ENCODE measurements around the gene PCMT1.
"Not testable (repeated sequence)": the region's sequence is repeated elsewhere in the genome, so short reads cannot be mapped to it uniquely, and the experiment has no call there.

PCMT1 gene

DNA sequence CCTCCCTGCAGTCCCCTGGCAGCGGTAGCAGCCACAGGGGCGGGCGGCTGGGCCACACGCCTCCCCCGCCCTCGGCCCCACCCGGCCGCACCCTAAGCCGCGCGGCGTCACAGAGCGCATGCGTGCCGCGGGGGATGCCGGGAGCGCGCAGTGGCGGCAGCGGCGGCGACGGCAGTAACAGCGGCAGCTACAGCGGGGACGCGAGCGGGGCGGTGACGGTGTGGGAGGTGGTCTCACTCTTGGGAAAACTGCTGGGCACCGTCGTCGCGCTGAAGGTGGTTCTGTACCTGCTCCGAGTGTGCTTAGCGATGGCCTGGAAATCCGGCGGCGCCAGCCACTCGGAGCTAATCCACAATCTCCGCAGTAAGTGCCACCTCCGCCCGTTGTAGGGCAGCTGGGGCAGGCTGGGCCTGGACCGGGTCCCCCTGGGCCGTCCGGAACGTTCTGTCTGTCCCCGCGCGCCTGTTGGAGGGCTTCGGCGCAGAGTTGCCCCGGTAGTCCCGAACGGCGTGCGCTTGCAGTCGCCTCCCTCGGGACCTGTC, at the start of gene PCMT1:
PCMT1 (plus strand) TSS at position 148 of the 542 bp plus-strand sequence; CDS start at position 309, 161 bp downstream.
- peak; percentile 91 for DNase-seq

DNA sequence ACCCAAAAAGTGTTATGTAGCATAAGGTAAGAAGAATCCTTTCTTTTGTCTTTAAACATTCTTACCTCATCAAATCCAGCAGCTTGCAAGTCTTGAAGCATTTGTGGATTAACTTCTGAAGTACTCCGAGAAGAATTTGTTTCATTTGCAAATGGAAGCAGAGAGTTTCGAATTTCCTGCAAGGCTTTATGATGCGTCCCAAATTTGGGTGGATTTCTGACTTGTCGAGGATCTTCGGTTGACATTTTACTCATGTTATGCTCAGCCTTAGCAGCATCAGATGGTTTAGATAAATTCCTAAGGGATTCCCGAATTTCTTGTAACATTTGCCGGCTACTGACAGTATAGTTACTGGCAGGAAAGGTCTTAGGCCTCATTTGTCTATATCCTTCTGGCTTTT, 47.8 kb upstream of the PCMT1 start:
- DNase-seq = no peak

DNA sequence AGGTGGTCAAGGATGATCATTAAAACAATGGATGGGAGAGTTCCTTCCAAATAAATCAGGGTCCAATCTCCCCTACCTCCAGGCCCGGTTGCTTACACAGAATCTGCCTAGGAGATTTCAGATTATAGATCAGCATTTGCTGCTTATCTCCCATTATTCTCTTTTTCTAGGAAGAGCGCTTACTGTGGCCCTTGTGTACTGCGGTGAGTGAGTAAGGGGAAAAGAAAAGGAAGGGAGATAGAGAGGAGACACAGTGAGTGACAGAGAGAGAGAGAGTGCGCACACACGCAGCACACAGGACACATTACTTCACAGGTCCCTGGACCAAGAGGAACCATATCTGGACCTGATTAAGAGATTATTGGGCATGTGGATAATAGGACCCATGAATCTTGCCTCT, 37.8 kb upstream of the PCMT1 start:
- DNase-seq = no peak

DNA sequence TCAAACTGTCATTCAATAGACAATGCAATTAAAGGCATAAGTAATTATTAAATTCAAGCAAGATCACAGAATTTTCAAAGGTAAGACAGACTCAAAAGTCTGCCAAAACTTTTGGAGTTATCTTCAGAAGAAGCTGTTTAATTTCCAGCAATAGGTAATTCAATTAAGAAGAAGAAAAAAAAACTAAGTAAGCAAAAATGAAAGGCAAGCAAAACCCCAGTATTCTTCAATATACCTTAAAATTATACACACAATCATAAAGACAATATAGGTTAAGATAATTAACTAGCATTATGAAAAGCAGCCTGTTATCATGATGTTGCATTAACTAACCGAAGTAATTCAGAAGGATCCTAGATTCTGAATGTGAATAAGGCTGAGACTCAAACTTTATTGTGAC, 35.1 kb upstream of the PCMT1 start:
- no peak for DNase-seq

DNA sequence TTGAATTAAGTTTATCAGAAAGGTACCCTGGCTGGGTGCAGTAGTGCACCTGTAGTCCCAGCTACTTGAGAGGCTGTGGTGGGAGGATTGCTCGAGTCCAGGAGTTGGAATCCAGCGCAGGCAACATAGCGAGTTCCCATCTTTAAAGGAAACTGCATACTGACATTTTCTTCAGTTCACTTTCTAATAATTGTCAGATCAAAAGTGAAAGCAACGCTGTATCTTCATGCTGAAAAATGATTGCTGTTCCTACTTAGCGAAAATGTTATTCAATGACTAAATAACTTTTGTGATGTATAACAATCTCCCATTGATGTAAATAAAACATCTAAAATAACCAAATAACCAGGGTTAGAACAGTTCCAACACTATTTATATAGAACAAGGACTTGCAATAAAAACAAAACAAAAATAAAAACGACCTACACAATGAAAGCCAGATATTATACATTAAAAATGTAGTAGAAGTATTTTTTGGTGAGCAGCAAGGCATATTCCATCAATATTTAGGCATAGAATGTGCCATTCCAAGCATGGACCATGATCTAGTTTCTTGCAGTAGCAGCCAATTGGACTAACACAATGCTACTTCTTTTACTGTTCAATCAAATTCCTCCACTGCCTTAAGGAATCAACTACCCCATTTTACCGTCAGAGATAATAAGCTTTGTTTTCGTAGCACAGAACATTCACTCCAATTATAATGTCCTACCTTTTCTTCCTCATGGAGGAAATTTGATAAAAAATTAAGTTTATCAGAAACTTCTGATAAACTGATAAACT, 33.2 kb upstream of the PCMT1 start:
- DNase-seq = no peak

DNA sequence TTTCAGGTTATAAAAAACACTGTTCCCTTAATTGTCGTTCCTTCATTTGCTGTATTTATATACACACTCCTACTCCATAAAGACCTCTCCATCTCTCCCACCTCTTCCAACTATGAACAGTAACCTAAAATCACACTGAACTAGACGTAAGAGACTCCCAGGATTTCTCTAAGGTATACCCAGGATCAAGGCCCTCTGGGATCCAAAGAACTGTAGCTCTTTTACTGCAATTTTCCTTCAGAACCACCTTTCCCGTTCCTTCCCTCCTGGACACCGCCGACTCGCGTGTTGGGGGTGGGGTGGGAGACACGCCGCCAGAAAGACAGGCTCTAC, 32.3 kb upstream of the PCMT1 start:
- no peak for DNase-seq

DNA sequence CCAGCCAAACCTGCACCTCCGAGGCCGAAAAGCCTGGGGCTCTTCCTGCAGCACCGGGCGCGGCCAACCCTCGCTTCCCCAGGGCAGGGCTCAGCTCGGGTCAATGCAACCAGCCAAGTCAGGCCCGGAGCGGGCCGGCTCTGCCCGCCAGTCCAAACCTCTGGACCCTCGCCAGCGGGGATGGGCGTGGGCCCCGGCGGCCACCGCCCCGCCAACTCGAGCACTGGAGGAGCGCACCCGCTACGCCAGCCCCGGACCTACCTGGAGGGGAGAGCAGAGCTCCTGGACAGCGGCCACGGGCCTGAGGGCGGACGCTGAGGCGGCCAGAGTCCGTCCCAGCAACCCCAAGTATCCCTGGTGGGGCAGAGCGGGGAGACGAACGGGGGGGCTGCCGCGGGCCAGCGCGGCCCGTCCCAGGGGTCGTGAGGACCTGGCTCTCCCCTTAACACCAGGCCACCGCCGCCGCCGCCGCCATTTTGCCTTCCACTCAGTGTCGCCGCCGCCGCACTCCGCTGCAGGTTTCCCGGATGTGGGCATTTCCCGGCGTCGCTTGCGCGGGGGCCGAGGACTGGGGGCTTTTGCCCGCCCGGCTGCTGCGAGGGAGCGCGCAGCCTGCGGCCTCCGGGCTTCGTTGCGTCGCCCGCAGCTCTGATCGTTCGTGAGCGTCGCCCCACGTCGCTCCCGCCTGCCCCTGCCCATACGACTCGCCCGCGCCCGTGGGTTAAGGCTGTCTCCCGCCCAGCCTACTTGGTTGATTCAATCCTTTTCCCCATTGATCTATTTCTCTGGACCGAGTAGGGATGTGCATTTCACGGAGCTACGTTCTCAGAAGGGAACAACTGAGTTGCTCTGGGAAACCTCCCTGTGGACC, 31.7 kb upstream of the PCMT1 start, which contains the start of gene LATS1:
LATS1 (minus strand) TSS at position 514 of the 871 bp plus-strand sequence. CDS start 15,975 bp downstream, outside the sequence.
- DNase-seq = peak; percentile 96

DNA sequence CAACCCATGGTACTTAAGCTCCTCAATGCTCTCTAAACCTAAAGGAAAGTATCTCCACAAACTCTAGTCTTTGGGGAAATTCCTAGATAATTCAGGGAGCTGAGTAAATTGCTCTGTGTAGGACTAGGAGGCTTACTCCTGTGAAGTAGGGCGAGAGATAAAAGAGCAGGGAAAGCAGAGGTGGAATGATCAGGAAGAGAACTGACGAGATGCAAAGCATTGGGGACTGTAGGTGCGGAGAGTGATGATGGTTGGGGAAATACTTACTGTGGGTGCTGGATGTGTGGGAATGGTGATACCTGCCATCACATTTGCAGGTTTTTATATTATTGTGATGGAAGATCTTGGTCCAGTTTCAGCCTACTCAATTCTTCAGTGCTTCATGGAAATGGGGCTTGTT, 30.0 kb upstream of the PCMT1 start:
- no peak for DNase-seq

DNA sequence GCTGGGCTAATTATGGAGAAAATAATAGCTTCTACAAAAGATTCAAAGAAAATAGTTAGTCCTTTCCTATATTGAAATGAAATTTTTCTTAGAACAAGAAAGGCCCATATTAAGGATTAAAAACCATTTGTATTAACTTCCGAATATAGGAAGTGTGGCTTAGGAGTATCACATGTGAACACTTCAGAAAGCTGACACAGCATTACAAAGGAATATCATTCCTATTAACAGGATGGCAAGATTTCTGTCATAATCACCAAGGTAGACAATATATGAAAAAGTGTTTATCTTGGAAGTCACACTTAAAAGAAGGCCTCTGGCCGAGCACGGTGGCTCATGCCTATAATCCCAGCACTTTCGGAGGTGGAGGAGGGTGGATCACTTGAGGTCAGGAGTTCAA, 26.3 kb upstream of the PCMT1 start:
- no peak for DNase-seq

DNA sequence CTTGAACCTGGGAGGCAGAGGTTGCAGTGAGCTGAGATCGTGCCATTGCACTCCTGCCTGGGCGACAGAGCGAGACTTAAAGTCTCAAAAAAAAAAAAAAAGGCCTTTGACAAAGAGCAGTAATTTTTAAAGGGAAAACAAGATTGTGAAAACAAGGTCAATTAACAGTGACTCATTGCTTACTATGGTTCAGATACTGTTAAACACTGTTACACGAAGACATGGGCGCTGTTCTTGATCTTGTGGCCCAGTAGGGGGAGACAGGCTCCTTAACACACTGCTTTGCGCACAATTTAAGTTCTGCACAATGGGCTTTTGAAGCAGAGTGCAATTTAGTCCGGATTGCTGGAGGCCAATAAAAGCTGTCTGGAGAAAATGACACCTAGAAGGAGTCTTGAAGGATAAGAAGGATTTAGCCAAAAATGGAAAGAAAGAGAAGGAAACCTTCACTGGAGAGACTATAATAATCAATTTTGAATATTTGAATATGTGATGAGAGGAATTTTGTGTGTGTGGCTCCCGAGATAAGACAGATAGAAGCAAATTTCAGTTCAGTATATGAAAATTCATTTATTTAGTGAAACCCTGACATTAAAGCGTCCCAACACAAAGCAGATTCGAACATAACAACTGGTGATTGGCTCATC, 25.6 kb upstream of the PCMT1 start:
- peak; percentile 46 for DNase-seq

DNA sequence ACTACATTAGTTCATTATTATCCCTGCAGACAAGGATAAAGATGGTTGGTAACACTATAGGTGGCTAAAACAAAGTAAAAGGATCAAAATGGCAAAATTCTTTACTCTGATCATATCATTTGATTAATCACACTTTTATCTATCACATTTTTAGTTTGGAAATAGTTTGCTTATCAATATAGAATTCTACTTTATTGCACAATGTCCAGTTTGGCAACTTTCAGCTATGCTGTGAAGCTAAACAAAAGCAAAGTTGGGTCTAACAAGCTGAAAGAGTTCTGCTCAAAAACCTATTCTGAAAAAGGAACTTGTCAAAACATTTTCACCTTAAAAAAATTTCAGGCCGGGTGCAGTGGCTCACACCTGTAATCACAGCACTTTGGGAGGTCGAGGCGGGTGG, 23.8 kb upstream of the PCMT1 start:
- no peak for DNase-seq

DNA sequence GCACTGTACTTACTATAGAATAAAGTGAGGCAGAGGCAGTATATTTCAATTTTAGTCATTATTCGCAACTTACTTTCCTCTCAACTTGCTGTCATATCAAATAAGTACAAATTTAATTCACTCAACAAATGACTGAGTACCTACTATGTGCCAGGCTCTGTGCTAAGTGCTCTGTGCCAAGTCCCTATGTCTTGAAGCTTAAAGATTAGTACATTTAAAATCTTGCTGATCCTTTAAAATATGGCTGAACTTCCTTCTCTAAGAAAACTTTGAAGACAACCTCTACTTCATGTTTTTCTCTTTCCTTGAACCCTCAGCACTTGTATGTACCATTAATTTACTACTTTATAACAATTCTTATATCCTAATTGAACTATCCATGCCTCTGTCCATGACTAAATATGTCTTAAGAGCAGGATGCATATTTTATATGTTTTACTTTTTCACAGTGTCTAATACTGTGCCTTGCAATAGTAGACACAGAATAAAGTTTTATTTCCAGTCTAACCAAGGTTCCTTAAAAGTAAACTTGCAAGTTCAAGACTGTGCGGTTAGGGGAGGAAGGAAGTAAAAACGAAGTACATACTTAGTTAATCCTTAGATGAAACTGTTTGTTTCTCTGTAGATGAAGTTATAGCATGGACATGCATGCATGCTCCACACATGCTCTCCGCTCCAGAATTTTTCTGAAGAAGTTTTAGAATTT, 21.6 kb upstream of the PCMT1 start:
- no peak for DNase-seq

DNA sequence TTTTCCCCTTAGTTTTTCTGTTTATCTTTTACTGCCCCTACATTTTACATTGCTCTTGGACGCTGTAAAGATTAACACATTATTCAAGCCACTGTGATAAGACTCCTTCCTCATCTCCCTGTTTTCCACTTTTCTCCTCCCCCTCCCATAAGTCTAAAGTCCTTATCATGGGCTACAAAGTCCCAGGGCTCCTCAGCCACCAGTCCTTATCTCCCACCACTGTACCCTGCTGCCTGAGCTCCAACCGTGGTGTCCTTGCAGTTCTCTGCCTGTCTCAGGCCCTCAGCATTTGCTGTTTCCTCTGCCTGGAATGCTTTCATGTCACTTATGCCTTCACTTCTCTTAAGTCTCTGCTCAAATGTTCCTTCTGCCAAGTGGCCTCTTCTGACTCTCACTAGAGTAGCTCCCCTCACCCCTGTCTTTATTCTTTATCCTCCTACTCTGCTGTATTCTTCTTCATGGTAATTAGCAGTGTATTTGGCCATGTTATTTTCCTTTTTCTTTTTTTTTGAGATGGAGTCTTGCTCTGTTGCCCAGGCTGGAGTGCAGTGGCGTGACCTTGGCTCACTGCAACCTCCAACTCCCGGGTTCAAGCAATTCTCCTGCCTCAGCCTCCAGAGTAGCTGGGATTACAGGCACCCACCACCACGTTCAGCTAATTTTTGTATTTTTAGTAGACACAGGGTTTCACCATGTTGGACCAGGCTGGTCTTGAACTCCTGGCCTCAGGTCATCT, 20.9 kb upstream of the PCMT1 start:
- DNase-seq = no peak

DNA sequence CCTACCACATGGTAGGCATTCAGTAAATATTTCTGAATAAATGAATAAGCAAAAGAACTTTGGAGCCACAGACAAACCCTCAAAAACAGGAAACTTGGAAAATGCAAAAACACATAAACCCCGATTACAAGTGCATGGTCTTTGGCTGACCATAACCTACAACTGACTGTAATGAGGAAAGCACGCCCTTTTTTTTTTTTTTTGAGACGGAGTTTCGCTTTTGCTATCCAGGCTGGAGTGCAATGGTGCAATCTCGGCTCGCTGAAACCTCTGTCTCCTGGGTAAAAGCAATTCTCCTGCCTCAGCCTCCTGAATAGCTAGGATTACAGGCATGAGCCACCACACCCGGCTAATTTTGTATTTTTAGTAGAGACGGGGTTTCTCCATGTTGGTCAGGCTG, 19.7 kb upstream of the PCMT1 start:
- DNase-seq = no peak

DNA sequence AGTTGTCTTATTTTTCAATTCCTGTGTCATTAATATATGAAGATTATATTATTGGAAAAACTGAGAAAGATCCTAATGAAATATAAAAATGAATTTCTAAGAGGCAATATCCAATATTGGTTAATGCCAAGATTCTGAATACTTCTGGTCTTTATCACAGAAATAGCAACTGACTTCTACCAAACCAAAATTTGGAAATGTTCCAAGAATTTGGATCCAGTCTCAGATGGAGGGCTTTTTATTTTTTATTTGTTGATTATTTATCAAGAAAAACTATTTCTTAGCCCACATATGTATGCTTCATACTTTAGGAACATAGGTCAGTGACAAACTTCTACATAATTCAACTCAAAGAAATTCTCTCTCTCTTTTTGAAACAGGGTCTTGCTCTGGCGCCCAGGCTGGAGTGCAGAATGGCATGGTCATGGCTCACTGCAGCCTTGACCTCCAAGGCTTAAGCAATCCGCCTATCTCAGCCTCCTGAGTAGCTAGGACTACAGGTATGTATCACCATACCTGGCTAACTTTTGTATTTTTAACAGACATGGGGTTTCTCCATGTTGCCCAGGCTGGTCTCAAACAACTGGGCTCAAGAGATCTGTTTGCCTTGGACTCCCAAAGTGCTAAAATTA, 16.3 kb upstream of the PCMT1 start:
- no peak for DNase-seq

DNA sequence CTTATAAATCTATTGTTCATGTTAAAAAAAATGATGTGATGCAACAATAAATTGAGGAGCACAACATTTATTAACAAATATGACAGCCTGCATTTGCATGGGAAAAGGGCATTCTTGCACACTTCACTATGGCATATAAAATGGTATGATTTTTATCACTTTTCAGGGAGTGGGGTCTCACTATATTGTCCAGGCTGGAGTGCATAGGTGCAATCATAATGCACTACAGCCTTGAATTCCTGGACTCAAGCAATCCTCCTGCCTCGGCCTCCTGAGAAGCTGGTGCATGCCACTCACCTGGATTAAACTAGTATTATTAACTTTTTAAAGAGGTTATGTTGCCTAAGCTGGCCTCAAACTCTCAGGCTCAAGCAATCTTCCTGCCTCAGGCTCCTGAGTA, 14.6 kb upstream of the PCMT1 start:
- DNase-seq = no peak

DNA sequence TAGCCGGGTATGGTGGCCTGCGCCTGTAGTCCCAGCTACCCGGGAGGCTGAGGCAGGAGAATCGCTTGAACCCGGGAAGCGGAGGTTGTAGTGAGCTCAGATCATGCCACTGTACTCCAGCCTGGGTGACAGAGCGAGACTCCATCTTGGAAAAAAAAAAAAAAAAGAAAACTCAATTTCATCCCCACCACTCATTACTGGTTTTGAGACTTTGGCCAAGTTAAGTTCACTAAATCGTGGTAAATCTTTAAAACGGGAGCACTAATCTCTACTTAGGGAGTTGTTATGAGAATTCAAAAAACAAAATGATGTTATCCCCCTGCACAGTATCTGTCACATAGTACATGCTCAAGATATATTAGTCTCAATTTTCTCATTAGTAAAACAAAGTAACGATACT, 4.3 kb upstream of the PCMT1 start:
- DNase-seq = not testable (repeated sequence)

DNA sequence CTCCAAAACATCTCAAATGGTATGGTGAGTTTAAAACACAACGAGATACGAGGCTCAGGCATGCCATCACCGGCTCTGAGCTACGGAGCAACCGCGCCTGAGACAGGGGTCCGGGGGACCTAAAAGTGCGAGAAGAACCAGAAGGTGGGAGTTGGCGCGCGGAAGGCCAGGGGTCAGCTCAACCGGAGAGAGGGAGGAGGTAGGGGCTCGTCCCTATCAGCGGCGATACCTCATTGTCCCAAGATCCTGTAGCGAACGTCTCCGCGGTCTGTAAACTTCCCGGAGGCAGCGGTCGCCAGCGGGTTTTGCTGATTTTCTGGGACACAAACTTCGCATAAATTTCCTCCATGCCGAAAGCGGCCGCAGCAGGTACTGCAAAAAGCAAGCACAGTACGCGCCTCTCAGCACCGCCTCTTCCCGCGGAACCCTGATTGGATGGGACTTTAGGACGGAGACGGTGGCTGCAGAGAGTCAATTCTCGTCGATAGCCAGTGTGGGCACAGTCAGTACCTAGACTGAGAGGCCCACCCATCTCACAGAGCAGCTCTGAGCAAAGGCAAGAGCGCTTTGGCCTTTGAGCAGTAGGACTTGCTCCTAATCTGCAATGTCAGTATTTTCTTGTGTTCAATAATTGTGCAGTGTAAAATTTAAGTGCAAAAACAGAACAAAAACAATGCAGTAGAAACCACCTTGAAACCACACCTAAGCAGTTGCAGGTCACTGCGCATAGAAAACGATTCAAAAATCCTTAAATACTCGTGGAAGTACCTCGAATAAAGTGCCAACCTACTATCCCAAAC, 3.2 kb upstream of the PCMT1 start, which contains the start of gene NUP43:
NUP43 (minus strand) TSS at position 383 of the 800 bp plus-strand sequence; CDS start at position 349, 34 bp downstream.
- peak; percentile 96 for DNase-seq

DNA sequence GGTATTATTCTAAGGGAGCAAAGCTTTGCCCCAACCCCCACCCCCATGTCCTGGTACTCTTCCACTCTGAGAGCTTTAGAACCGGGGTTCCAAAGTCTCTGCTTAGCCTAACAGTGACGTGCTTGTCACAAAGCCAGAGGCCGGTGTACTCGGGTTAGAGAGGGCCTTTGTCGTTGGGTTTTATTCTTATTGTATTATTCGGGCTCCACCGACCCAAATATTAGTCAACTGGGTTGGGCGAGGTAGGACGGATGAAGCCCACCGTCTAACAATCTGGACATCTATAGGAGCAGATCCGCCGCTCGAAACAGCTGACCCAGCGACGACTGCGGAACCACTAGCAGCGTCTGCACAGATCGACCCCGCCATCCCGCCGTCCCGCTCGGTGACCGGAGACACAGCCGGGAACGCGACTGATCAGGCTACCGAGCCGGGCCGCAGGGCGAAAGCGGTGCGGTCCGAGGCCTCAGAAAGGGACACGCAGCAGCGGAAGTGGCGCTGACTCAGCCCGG, 403 bp upstream of the PCMT1 start:
- not testable (repeated sequence) for DNase-seq

DNA sequence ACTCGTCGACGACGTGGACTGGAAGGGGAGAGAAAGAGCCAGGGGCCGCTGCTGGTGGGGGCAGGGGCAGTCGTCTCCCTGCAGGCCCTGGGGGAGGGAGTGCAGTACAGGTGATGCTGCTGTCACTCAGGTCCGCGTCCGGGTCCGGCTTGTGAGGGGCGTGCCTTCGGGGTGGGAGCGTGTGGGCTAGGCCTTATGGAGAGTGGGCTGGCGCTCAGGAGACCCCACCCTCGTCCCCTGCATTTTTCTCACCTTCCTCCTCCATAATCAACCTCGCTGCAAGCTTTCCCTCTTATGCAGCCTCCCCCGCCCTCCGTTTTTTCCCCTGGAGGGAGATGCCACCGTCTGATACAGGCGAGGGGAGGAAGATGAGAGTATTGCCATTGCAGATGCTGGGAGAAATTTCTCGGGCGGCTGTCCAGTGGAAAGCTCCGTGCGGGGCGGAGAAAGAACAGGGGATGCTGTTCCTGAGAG, 632 bp downstream of the PCMT1 start:
- peak; percentile 80 for DNase-seq

Measured in activated CD4-positive, alpha-beta T cell treated with anti-CD3 and anti-CD28 coated beads for 48 hours (primary cell).